IMR-90 (cell line): Measurements from ENCODE around the gene KCMF1. TPM values are rescaled to one million over a fixed set of nuclear protein-coding genes. Genes with fewer than 3 reads are reported as not detected.

Experiments used
- ATAC-seq: fragments of 200-7000 bp; cut with Tn5 transposase; 2 replicates; pipeline ENCODE4 v1.9.1; 2020; ENCODE audit warnings: low read depth, mild to moderate bottlenecking, moderate library complexity
- BruUV-seq: library from RNA; stranded (reverse); fragments of 400-500 nt; replicated peaks from 2 replicates; lab custom pipeline; 2021; lab: Mats Ljungman, UMichigan
- CTCF ChIA-PET: fragments of 300-600 bp; formaldehyde crosslinking; extraction: SDS; loops from one replicate; lab custom pipeline; 2021; ENCODE audit warnings: antibody characterized with exemption; lab: Yijun Ruan, JAX
- POLR2A ChIA-PET: fragments of 300-600 bp; sonication (Branson Sonifier 250); formaldehyde crosslinking; loops from one replicate; lab custom pipeline; 2022; ENCODE audit warnings: antibody characterized with exemption; ENCODE audit not compliant: unreplicated experiment; lab: Charles Lee
- DNase-seq: peaks from one replicate; pipeline ENCODE4 v3.0.0; 2013
- H2AFZ ChIP-seq: replicated peaks from 2 replicates; pipeline ENCODE3; 2013; ENCODE audit warnings: low read length, mild to moderate bottlenecking; ENCODE audit not compliant: poor library complexity
- H2AK5ac ChIP-seq: 2 replicates; pipeline ENCODE4 v1.6.1; 2013; ENCODE audit warnings: low read depth, low read length, inconsistent platforms
- H2AK9ac ChIP-seq: replicated peaks from 2 replicates; pipeline ENCODE3; 2013; ENCODE audit warnings: mild to moderate bottlenecking, low read depth, low read length, moderate library complexity; ENCODE audit not compliant: poor library complexity
- H2BK120ac ChIP-seq: 2 replicates; pipeline ENCODE4 v1.6.1; 2013; ENCODE audit warnings: low read depth, low read length, inconsistent platforms
- H2BK15ac ChIP-seq: 3 replicates; pipeline ENCODE4 v1.6.1; 2013; ENCODE audit warnings: low read depth, low read length, inconsistent platforms
- H2BK20ac ChIP-seq: 2 replicates; pipeline ENCODE4 v1.6.1; 2013; ENCODE audit warnings: low read depth, mild to moderate bottlenecking, inconsistent platforms, low read length, moderate library complexity
- H2BK5ac ChIP-seq: 2 replicates; pipeline ENCODE4 v1.6.1; 2013; ENCODE audit warnings: mild to moderate bottlenecking, low read depth, low read length, inconsistent platforms; ENCODE audit not compliant: poor library complexity, severe bottlenecking
- H3K14ac ChIP-seq: replicated peaks from 2 replicates; pipeline ENCODE4 v1.6.1; 2013; ENCODE audit warnings: low read depth, low read length, inconsistent platforms
- H3K18ac ChIP-seq: 2 replicates; pipeline ENCODE4 v1.6.1; 2013; ENCODE audit warnings: low read depth, low read length, control low read depth
- H3K23ac ChIP-seq: 2 replicates; pipeline ENCODE4 v1.6.1; 2013; ENCODE audit warnings: low read depth, low read length, inconsistent platforms
- H3K27ac ChIP-seq: 2 replicates; pipeline ENCODE4 v1.5.1; 2013; ENCODE audit warnings: mild to moderate bottlenecking, control low read depth, low read length; ENCODE audit not compliant: insufficient read depth
- H3K27me3 ChIP-seq: 2 replicates; pipeline ENCODE4 v1.6.1; 2013; ENCODE audit warnings: low read length; ENCODE audit not compliant: control insufficient read depth, insufficient read depth
- H3K36me3 ChIP-seq: 2 replicates; pipeline ENCODE4 v1.6.1; 2013; ENCODE audit warnings: low read length, mixed read lengths; ENCODE audit not compliant: control insufficient read depth, insufficient read depth
- H3K4ac ChIP-seq: 2 replicates; pipeline ENCODE4 v1.6.1; 2013; ENCODE audit warnings: low read depth, low read length, inconsistent platforms
- H3K4me1 ChIP-seq: 2 replicates; pipeline ENCODE4 v1.6.1; 2013; ENCODE audit warnings: low read length, mixed read lengths; ENCODE audit not compliant: control insufficient read depth, insufficient read depth
- H3K4me2 ChIP-seq: 2 replicates; pipeline ENCODE4 v1.6.1; 2013; ENCODE audit warnings: low read depth, mild to moderate bottlenecking, control low read depth, low read length, moderate library complexity
- H3K4me3 ChIP-seq: 2 replicates; pipeline ENCODE4 v1.5.1; 2013; ENCODE audit warnings: low read depth, mild to moderate bottlenecking, control low read depth, low read length, moderate library complexity; ENCODE audit not compliant: insufficient read depth
- H3K56ac ChIP-seq: 2 replicates; pipeline ENCODE4 v1.6.1; 2013; ENCODE audit warnings: low read length, inconsistent platforms; ENCODE audit not compliant: insufficient read depth; ENCODE audit errors: extremely low read depth
- H3K79me1 ChIP-seq, 2 experiments: 2 replicates each; pipeline ENCODE4 v1.6.1; 2013; ENCODE audit warnings: low read length in 2 of 2, inconsistent platforms in 1 of 2, low read depth in 1 of 2
- H3K9ac ChIP-seq: 2 replicates; pipeline ENCODE4 v1.6.1; 2013; ENCODE audit warnings: low read depth, low read length, control low read depth
- H3K9me1 ChIP-seq: 2 replicates; pipeline ENCODE4 v1.6.1; 2013; ENCODE audit warnings: low read length, inconsistent platforms; ENCODE audit not compliant: insufficient read depth
- H3K9me3 ChIP-seq: 2 replicates; pipeline ENCODE4 v1.6.1; 2013; ENCODE audit warnings: low read length; ENCODE audit not compliant: control insufficient read depth, insufficient read depth
- H4K20me1 ChIP-seq: 2 replicates; pipeline ENCODE4 v1.6.1; 2013; ENCODE audit warnings: low read length, inconsistent platforms; ENCODE audit not compliant: insufficient read depth
- H4K5ac ChIP-seq: 2 replicates; pipeline ENCODE4 v1.6.1; 2013; ENCODE audit warnings: mild to moderate bottlenecking, low read depth, low read length, control low read depth
- H4K8ac ChIP-seq, 2 experiments: 2 replicates each; pipeline ENCODE4 v1.6.1; 2013; ENCODE audit warnings: low read depth in 2 of 2, low read length in 2 of 2, control low read depth in 1 of 2, inconsistent platforms in 1 of 2
- H4K91ac ChIP-seq: 2 replicates; pipeline ENCODE4 v1.6.1; 2013; ENCODE audit warnings: low read depth, low read length, inconsistent platforms; ENCODE audit not compliant: insufficient read depth
- BHLHE40 ChIP-seq: fragments of 150-350 bp; IDR thresholded peaks from 2 replicates; pipeline ENCODE4 v1.6.1; 2016; ENCODE audit warnings: mild to moderate bottlenecking, low read depth, low read length
- MXI1 ChIP-seq: IDR thresholded peaks from 2 replicates; pipeline ENCODE4 v1.6.1; 2012; ENCODE audit warnings: low read depth, mild to moderate bottlenecking, low read length, moderate library complexity, borderline replicate concordance
- WGBS, 2 experiments: methylation state at CpG; one replicate each; pipeline versions ENCODE4 v1.1.5 to v1.1.7; 2013; ENCODE audit warnings: missing lambda C conversion rate in 2 of 2; ENCODE audit not compliant: insufficient read length in 1 of 2; ENCODE audit errors: extremely low coverage in 2 of 2; 5-methylcytosine and 5-hydroxymethylcytosine counted together
- dilution Hi-C: fragments of 300-500 bp; cut with HindIII; formaldehyde crosslinking; loops from one replicate; pipeline ENCODE4 v1.14.3; 2018; ENCODE audit warnings: low sequenced_read_pairs; ENCODE audit not compliant: unreplicated experiment
- in situ Hi-C: fragments of 300-500 bp; cut with MboI; formaldehyde crosslinking; loops from 3 replicates; pipeline ENCODE4 v1.14.3; 2019; ENCODE audit warnings: low sequenced_read_pairs, inconsistent platforms, mixed read lengths
- intact Hi-C: fragments of 100-400 bp; cut with micrococcal nuclease; formaldehyde crosslinking; loops from 2 replicates; pipeline ENCODE4 v1.10.0; 2022
- polyA plus RNA-seq, 3 experiments: library from polyadenylated mRNA; depleted of rRNA; stranded (reverse); fragments of >200 nt; gene quantifications; 2 replicates each; pipeline ENCODE4 v1.2.3, GENCODE V29; 2012; ENCODE audit warnings: low replicate concordance in 1 of 3
- total RNA-seq: library from RNA; depleted of rRNA; stranded (reverse); fragments of >200 nt; gene quantifications from 2 replicates; pipeline ENCODE4 v1.2.3, GENCODE V29; 2012

Gene KCMF1
- total and polyA plus RNA-seq, 2 of the 4 experiments (the other 2 are of a cell fraction) = 49.9 to 108 TPM

- H3K79me1 ChIP-seq = no peaks in the 10 kb centered on the region
- no peaks in the 10 kb centered on the region for H3K36me3 ChIP-seq
- H4K91ac ChIP-seq = no peak overlapping the region
- H3K9me1 ChIP-seq = no peaks in the 10 kb centered on the region
- H3K27me3 ChIP-seq = no peaks in the 10 kb centered on the region; the same call in 1 of the 2 replicates
- intact Hi-C loops = no loop called here
- H3K14ac ChIP-seq = no peak overlapping the region
- no peak overlapping the region for H3K4ac ChIP-seq
- H2AK9ac ChIP-seq = no peak overlapping the region
- no peak overlapping the region for H2BK5ac ChIP-seq
- no peak overlapping the region for H2BK20ac ChIP-seq
- no peak overlapping the region for H2BK15ac ChIP-seq
- no peaks in the 10 kb centered on the region for H4K20me1 ChIP-seq
- no peak for TF ChIP-seq MXI1
- no peak for TF ChIP-seq BHLHE40
- in situ Hi-C loops = no loop called here
- no peak overlapping the region for H3K56ac ChIP-seq
- H3K4me1 ChIP-seq = no peaks in the 10 kb centered on the region
- H3K18ac ChIP-seq = no peak overlapping the region
- POLR2A ChIA-PET = no interaction called here
- CTCF ChIA-PET = no interaction called here
- DNase-seq (peak; percentile 29), ATAC-seq (no peak)
- H2AK5ac ChIP-seq = no peak overlapping the region
- H2AFZ ChIP-seq = no peak overlapping the region
- H3K4me2 ChIP-seq = no peak overlapping the region
- no TSS peak for BruUV-seq
- H3K9ac ChIP-seq = no peak overlapping the region
- dilution Hi-C loops = no loop called here
- no peak overlapping the region for H2BK120ac ChIP-seq
- no peak overlapping the region for H3K23ac ChIP-seq
- no peak overlapping the region for H3K27ac ChIP-seq
- H3K9me3 ChIP-seq = no peaks in the 10 kb centered on the region
- H3K4me3 ChIP-seq = no peak overlapping the region
- WGBS, 2 experiments = no CpG with 5 or more reads among the region's 3 CpGs
- no peak overlapping the region for H4K5ac ChIP-seq
- H4K8ac ChIP-seq = no peak overlapping the region
Observed at GRCh38 chr2:85071096-85071495, 100.1 kb downstream of the KCMF1 start.
